Activated naive CD8-positive, alpha-beta T cell treated with anti-CD3 and anti-CD28 coated beads, Interleukin-2, amount 50 U/mL, for 24 hours (primary cell): ENCODE measurements around the gene SLX4IP.

Source experiments
- ATAC-seq: fragments of 150-1000 bp; cut with Tn5 transposase; one replicate; pipeline ENCODE4 v1.10.0; 2021
- DNase-seq: peaks from one replicate; pipeline ENCODE4 v3.0.0; 2021
- H3K27ac Mint-ChIP-seq: one replicate; pipeline ENCODE4 v1.8.0; 2021; ENCODE audit warnings: mild to moderate bottlenecking, mixed read lengths
- H3K27me3 Mint-ChIP-seq: one replicate; pipeline ENCODE4 v1.8.0; 2021; ENCODE audit warnings: mixed read lengths
- H3K36me3 Mint-ChIP-seq: one replicate; pipeline ENCODE4 v1.8.0; 2021; ENCODE audit warnings: low read depth, mixed read lengths
- H3K4me1 Mint-ChIP-seq: one replicate; pipeline ENCODE4 v1.8.0; 2021; ENCODE audit warnings: mixed read lengths
- H3K4me3 Mint-ChIP-seq: one replicate; pipeline ENCODE4 v1.8.0; 2021; ENCODE audit warnings: mild to moderate bottlenecking, moderate library complexity, mixed read lengths
- H3K9me3 Mint-ChIP-seq: one replicate; pipeline ENCODE4 v1.8.0; 2021; ENCODE audit warnings: mixed read lengths

Gene SLX4IP

DNA sequence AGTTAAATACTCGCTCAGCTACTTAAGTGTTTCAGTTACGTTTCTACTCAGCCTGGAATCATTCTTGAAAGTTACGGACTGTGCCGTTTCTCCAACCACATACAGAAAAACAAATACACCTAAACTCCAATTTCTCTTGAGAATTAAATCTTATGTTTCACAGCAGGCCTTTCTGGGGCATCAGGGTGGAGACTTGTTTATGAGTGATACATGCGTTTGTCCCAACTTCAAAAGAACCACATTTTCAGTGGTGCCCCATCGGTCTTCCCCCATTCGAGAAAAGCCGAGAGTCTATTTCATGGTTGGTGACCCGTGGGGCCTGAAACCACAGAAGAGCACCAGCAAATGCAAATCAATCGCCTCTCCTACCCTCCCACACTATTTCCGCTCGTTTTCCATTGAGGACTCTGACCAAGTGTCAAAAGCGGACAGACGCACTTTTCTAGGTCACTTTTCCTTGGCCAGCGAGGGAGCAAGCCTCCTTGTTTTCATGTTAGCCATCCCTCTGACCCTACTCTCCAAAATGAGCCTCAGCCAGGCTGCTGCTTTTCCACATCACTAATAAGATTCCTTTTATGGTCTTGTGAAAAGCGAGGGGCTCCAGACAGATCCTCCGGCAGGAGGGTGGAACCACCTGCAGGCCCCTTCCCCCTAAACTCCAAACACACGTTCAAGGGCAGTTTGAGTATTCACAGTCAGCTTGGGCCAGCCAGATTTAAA, 235.6 kb downstream of the SLX4IP start:
- ATAC-seq (no peak), DNase-seq (no peak)
- Mint-ChIP-seq H3K27ac (no peak overlapping the region), H3K4me1 (peaks cover 34% of the 10 kb centered on the region), H3K36me3 (no peaks in the 10 kb centered on the region), H3K9me3 (no peaks in the 10 kb centered on the region), H3K4me3 (no peak overlapping the region), H3K27me3 (peaks cover 57% of the 10 kb centered on the region)

- ATAC-seq (peak; percentile 34), DNase-seq (peak; percentile 50)
- Mint-ChIP-seq H3K36me3 (no peaks in the 10 kb centered on the region), H3K27ac (no peak overlapping the region), H3K27me3 (peaks cover 58% of the 10 kb centered on the region), H3K9me3 (no peaks in the 10 kb centered on the region), H3K4me3 (peak overlapping the region; percentile 2), H3K4me1 (peaks cover 34% of the 10 kb centered on the region)
These were observed 236.3 kb downstream of the SLX4IP start for GRCh38 chr20:10671221-10671918.

- H3K27ac Mint-ChIP-seq = peak overlapping the region; percentile 73
- peak; percentile 28 for DNase-seq
These were observed 237.0 kb downstream of the SLX4IP start for GRCh38 chr20:10671919-10672623.

GRCh38 chr20:10672624-10673127, 237.6 kb downstream of the SLX4IP start:
- H3K27ac Mint-ChIP-seq = peak overlapping the region; percentile 73
- H3K4me3 Mint-ChIP-seq = peak overlapping the region; percentile 78
- peak; percentile 16 for ATAC-seq
- DNase-seq = peak; percentile 72
- H3K36me3 Mint-ChIP-seq = no peaks in the 10 kb centered on the region
- peaks cover 34% of the 10 kb centered on the region for H3K4me1 Mint-ChIP-seq
- no peaks in the 10 kb centered on the region for H3K9me3 Mint-ChIP-seq
- H3K27me3 Mint-ChIP-seq = peaks cover 69% of the 10 kb centered on the region

More at GRCh38 chr20:10671919-10672623, 237.0 kb downstream of the SLX4IP start:
- Mint-ChIP-seq H3K4me1 (peaks cover 34% of the 10 kb centered on the region), H3K4me3 (peak overlapping the region; percentile 78), H3K36me3 (no peaks in the 10 kb centered on the region), H3K27me3 (peaks cover 64% of the 10 kb centered on the region), H3K9me3 (no peaks in the 10 kb centered on the region)
- no peak for ATAC-seq

DNA sequence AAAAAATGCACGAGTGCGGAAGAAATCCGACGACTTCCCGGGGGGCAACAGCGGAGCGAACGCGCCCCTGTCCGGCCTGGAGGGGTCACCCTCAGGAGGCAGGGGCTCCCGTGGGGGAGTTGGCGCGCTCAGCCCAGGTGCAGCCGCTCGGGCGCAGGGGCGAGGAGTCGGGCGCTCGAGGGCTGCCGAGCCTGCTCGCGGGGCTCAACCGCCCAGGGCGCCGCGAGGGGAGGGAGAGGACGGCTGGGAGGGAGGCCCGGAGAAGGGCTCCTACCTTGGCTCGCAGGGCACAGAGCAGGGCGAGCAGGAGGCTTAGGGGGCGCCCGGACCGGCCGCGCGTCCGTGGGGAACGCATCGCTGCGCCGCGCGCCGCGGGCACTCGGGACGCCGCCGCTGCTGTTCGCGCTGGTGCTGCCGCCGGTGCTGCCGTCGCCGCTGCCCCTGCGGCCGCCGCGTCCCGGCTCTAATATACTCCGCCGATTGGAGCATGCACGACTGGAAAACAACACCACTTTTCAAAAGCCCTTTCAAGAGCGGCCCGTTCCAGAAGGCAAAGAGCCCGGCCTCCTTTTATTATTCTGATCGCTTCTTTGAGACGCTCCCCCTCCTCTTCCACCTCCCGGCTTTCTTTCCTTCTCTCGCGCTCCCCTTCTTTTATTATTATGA, 238.2 kb downstream of the SLX4IP start:
- peaks cover 74% of the 10 kb centered on the region for H3K27me3 Mint-ChIP-seq
- H3K4me1 Mint-ChIP-seq = peaks cover 34% of the 10 kb centered on the region
- no peaks in the 10 kb centered on the region for H3K9me3 Mint-ChIP-seq
- ATAC-seq (no peak), DNase-seq (peak; percentile 13)
- peak overlapping the region; percentile 78 for H3K4me3 Mint-ChIP-seq
- H3K36me3 Mint-ChIP-seq = no peaks in the 10 kb centered on the region
- no peak overlapping the region for H3K27ac Mint-ChIP-seq

- peak; percentile 81 for DNase-seq
- Mint-ChIP-seq H3K4me3 (peak within 1 kb of the TSS; percentile 78), H3K4me1 (peaks cover 34% of the 10 kb centered on the region), H3K36me3 (no peaks in the 10 kb centered on the region), H3K27ac (peak within 1 kb of the TSS; percentile 73), H3K27me3 (peaks cover 75% of the 10 kb centered on the region), H3K9me3 (no peaks in the 10 kb centered on the region)
- peak; percentile 73 for ATAC-seq
These were observed 239.0 kb downstream of the SLX4IP start, which contains the start of gene JAG1 for GRCh38 chr20:10673842-10674683. JAG1 (minus strand) TSS chr20:10673999; CDS start chr20:10673530, 469 bp downstream.

DNA sequence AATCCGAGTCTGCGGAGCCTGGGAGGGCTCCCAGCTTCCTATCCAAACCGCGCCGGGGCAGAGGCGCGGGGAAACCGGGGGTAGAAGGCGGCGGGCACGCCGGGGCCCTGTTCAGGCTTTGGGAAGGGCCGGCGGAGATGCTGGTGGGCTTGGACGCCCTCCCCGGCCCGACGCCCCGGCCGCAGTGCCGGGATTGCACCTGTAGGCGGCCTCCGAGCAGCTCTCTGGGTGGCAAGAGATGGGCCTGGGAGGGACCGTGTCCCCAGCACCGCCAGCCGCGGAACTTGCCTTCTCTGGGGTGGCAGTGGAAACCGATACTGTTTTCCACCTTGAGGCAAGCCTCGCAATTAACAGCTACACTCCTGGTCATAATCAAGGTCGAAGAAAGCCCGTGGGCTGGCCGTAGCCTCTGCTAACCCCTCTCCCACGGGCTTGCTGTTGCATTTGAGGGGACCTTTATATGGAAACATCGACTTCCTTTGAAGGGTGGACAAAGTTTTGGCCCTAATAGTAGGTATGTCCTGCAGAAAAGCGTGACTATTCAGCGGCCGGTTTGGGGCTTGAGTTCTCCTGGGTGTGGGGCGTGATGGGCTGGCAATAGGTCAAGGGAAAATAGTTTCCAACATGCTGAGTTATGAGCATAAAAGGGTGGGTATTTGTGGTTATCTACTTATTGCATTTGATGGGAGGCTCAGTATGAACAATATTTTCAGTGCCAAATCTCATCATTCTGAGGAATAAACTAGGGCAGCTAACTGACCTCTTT, 239.8 kb downstream of the SLX4IP start:
- Mint-ChIP-seq H3K4me3 (peak overlapping the region; percentile 62), H3K9me3 (no peaks in the 10 kb centered on the region), H3K27ac (no peak overlapping the region), H3K4me1 (peaks cover 34% of the 10 kb centered on the region), H3K27me3 (peaks cover 69% of the 10 kb centered on the region), H3K36me3 (no peaks in the 10 kb centered on the region)
- DNase-seq = peak; percentile 59
- peak; percentile 33 for ATAC-seq

DNA sequence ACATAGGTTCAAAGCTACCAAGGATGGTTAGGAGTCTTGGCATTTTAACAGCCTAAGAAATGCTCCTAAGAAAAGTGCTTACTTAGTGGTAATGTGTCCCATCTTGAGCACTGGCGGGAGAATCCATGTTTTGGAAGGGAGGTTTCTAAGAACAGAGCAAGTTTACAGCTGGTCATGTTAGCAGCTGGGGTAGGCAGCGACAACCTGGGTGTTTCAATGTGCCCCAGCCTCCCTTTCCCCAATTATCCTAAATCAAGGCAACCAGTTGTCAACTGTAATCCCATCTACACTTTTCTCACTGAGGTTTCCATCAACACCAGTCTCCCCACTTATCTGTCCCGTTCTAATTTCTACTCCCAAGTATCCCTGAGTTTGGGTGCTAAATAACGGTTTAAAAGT, 240.3 kb downstream of the SLX4IP start:
- H3K4me1 Mint-ChIP-seq = peaks cover 33% of the 10 kb centered on the region

DNA sequence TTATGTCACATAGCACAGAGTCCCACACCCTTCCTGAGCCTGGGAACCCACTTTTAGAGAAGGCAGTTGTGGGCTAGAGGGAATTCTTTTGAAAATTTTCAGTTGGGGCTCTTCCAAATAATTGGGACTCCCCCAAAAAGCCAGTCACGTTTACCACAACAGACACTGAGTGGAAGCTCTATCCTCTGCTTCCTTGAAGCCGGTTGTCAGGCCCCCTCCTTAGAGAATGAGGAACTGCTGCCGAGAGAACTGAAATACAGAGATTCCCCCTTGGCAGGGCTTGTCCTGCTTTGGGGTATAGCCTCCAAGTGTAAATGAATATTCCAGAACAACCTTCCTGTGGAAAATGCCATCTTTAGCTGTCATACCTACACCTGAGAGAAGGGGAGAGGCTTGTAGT, 241.4 kb downstream of the SLX4IP start:
- H3K4me3 Mint-ChIP-seq = no peak overlapping the region

More for the DNA sequence above, 240.3 kb downstream of the SLX4IP start:
- H3K9me3 Mint-ChIP-seq = no peaks in the 10 kb centered on the region
- H3K27ac Mint-ChIP-seq = no peak overlapping the region
- H3K36me3 Mint-ChIP-seq = no peaks in the 10 kb centered on the region
- no peak overlapping the region for H3K4me3 Mint-ChIP-seq
- ATAC-seq (no peak), DNase-seq (no peak)
- peaks cover 63% of the 10 kb centered on the region for H3K27me3 Mint-ChIP-seq

More for the DNA sequence above, 241.4 kb downstream of the SLX4IP start:
- Mint-ChIP-seq H3K27ac (no peak overlapping the region), H3K27me3 (peaks cover 55% of the 10 kb centered on the region), H3K9me3 (no peaks in the 10 kb centered on the region), H3K36me3 (no peaks in the 10 kb centered on the region), H3K4me1 (peaks cover 22% of the 10 kb centered on the region)
- ATAC-seq = no peak
- DNase-seq = no peak
